HEK293 (cell line): ENCODE data around the gene SNAI1.
A peak's percentile ranks its signal among the peaks of the same experiment; 100 is the strongest.

Experiments
- CTCF ChIA-PET: fragments of 350-600 bp; formaldehyde crosslinking; extraction: SDS; loops from one replicate; lab custom pipeline; 2021; ENCODE audit warnings: antibody characterized with exemption; lab: Yijun Ruan, JAX
- POLR2A ChIA-PET: fragments of 300-600 bp; formaldehyde crosslinking; extraction: SDS; loops from one replicate; lab custom pipeline; 2020; ENCODE audit warnings: antibody characterized with exemption, inconsistent platforms; lab: Yijun Ruan, JAX
- H3K27ac ChIP-seq: fragments of 200-500 bp; sonication (Bioruptor generic); 2 replicates; pipeline ENCODE4 v1.5.1; 2014; ENCODE audit warnings: low read depth, low read length, control low read depth, inconsistent platforms; ENCODE audit errors: extremely low read depth
- H3K36me3 ChIP-seq, 2 experiments: fragments of 200-500 bp in 1 of 2; sonication (Bioruptor generic) in 1 of 2; 1 replicate in 1 of 2; 2 replicates in 1 of 2; pipeline ENCODE4 v1.5.1; 2014 to 2017; ENCODE audit warnings: inconsistent platforms in 2 of 2, low read length in 2 of 2; ENCODE audit not compliant: control insufficient read depth in 2 of 2, insufficient read depth in 1 of 2
- H3K4me1 ChIP-seq: fragments of 200-500 bp; sonication (Bioruptor generic); 2 replicates; pipeline ENCODE4 v1.5.1; 2014; ENCODE audit warnings: mild to moderate bottlenecking, low read length, inconsistent platforms; ENCODE audit not compliant: control insufficient read depth, insufficient read depth
- H3K4me3 ChIP-seq: 2 replicates; pipeline ENCODE4 v1.5.1; 2011; ENCODE audit warnings: low read depth, mild to moderate bottlenecking, control low read depth, low read length, moderate library complexity
- H3K9me3 ChIP-seq: fragments of 200-500 bp; sonication (Bioruptor generic); 2 replicates; pipeline ENCODE4 v1.5.1; 2014; ENCODE audit warnings: low read depth, low read length, inconsistent platforms; ENCODE audit not compliant: control insufficient read depth, insufficient read depth
- EGR2 ChIP-seq: fragments of 450-650 bp; formaldehyde crosslinking; IDR thresholded peaks from 2 replicates; pipeline ENCODE4 v1.5.1; 2016; ENCODE audit warnings: low read depth, missing biosample characterization, missing genetic modification characterization
- GLI2 ChIP-seq: fragments of 450-650 bp; formaldehyde crosslinking; IDR thresholded peaks from 2 replicates; pipeline ENCODE4; 2017; ENCODE audit warnings: missing biosample characterization, missing genetic modification characterization, low read depth, borderline replicate concordance
- PRDM1 ChIP-seq: fragments of 450-650 bp; formaldehyde crosslinking; IDR thresholded peaks from 2 replicates; pipeline ENCODE4; 2016; ENCODE audit warnings: missing biosample characterization, missing genetic modification characterization
- TRIM28 ChIP-seq: IDR thresholded peaks from 2 replicates; pipeline ENCODE4 v1.6.1; 2011; ENCODE audit warnings: low read length, control low read depth, borderline replicate concordance
- ZNF112 ChIP-seq: fragments of 450-650 bp; formaldehyde crosslinking; IDR thresholded peaks from 2 replicates; pipeline ENCODE4 v1.5.0; 2017; ENCODE audit warnings: missing biosample characterization, missing genetic modification characterization
- ZNF133 ChIP-seq: fragments of 450-650 bp; formaldehyde crosslinking; IDR thresholded peaks from 2 replicates; pipeline ENCODE4 v1.5.1; 2016; ENCODE audit warnings: missing biosample characterization, missing genetic modification characterization
- ZNF16 ChIP-seq: fragments of 450-650 bp; formaldehyde crosslinking; IDR thresholded peaks from 2 replicates; pipeline ENCODE4 v1.5.1; 2016; ENCODE audit warnings: low read depth, missing biosample characterization, missing genetic modification characterization
- ZNF169 ChIP-seq: fragments of 450-650 bp; formaldehyde crosslinking; IDR thresholded peaks from 2 replicates; pipeline ENCODE4 v1.5.1; 2016; ENCODE audit warnings: missing biosample characterization, missing genetic modification characterization
- ZNF473 ChIP-seq: fragments of 450-650 bp; formaldehyde crosslinking; IDR thresholded peaks from 2 replicates; pipeline ENCODE4 v1.5.1; 2017; ENCODE audit warnings: missing biosample characterization, missing genetic modification characterization
- ZNF623 ChIP-seq: fragments of 450-650 bp; formaldehyde crosslinking; IDR thresholded peaks from 2 replicates; pipeline ENCODE4 v1.5.1; 2016; ENCODE audit warnings: missing biosample characterization, missing genetic modification characterization

SNAI1 gene

DNA sequence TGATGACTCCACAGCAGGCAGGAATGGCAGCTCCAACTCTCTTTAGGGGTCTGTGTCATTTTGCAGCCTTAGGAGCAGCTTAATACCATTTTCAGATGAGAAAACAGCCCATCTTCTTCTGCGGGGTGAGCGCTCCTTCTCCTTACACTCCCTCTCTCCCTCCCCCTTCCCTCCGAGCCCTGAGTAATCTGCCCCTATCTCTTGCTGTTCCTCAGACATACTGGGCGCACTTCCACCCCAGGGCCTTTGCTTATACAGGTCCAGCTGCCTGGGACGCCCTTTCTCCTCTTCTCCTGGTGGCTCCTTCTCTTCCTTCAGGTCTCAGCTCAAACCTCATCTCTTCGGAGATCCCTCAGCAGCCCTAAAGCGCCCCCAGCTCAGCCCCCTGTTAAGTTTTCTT is 54.8 kb downstream of the SNAI1 start:
- TF ChIP-seq ZNF623 (tag by site-specific recombination) (peak; percentile 93), EGR2 (tag by site-specific recombination) (no peak)
- ChIA-PET CTCF (interaction anchor here (0.6 to 1.5 kb wide), 3 partner anchors 28 to 58 kb away, joined by 3 to 10 read pairs (median 4); no protein-coding TSS in a partner anchor), POLR2A (no interaction called here)
- Histone ChIP-seq H3K9me3 (no peaks in the 10 kb centered on the region), H3K27ac (no peak overlapping the region), H3K36me3 (no peaks in the 10 kb centered on the region), H3K4me3 (no peak overlapping the region), H3K4me1 (no peaks in the 10 kb centered on the region)

DNA sequence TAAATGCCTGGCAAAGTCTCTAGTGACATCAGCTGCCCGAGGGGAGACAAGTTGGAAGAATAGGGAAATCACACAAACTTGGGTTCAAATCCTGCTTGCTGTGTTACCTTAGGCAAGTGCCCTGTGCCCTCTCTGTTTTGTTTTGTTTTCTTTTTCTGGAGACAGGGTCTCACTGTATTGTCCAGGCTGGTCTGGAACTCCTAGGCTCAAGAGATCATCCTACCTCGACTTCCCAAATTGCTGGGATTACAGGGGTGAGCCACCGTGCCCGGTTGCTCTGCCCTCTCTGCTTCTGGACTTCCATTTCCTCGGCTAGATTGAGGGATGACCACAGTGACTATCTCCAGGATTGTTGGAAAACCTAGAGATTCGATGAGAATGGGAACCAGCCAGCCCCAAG is 55.4 kb downstream of the SNAI1 start:
- Histone ChIP-seq H3K4me1 (no peaks in the 10 kb centered on the region), H3K9me3 (no peaks in the 10 kb centered on the region), H3K27ac (no peak overlapping the region), H3K36me3 (no peaks in the 10 kb centered on the region), H3K4me3 (no peak overlapping the region)
- ChIA-PET CTCF (no interaction called here), POLR2A (no interaction called here)
- no peak for TF ChIP-seq ZNF112 (tag by site-specific recombination)
- no peak for TF ChIP-seq PRDM1 (tag by site-specific recombination)
- TF ChIP-seq ZNF133 = no peak
- TF ChIP-seq ZNF16 (tag by site-specific recombination) = no peak
- TF ChIP-seq GLI2 (tag by site-specific recombination) = no peak
- no peak for TF ChIP-seq ZNF473 (tag by site-specific recombination)
- no peak for TF ChIP-seq ZNF169
- no peak for TF ChIP-seq TRIM28
